BE2C (cell line): ENCODE results near the gene DUSP22.

ENCODE experiments used
- DNase-seq: peaks from one replicate; pipeline ENCODE4 v3.0.0-alpha.2; 2020
- H3K27me3 ChIP-seq: fragments of 250-450 bp; sonication (Bioruptor Pico); 2 replicates; pipeline ENCODE4 v1.5.1; 2020; ENCODE audit warnings: mild to moderate bottlenecking
- H3K36me3 ChIP-seq: fragments of 250-450 bp; sonication (Bioruptor Pico); 2 replicates; pipeline ENCODE4 v1.5.1; 2020; ENCODE audit warnings: mild to moderate bottlenecking
- H3K4me1 ChIP-seq: fragments of 250-450 bp; sonication (Bioruptor Pico); 2 replicates; pipeline ENCODE4 v1.5.1; 2020
- H3K4me3 ChIP-seq: 2 replicates; pipeline ENCODE4 v1.5.1; 2011; ENCODE audit warnings: low read depth, low read length
- H3K9me3 ChIP-seq: fragments of 250-450 bp; sonication (Bioruptor Pico); 2 replicates; pipeline ENCODE4 v1.5.1; 2020
- TF ChIP-seq, protein P1 (sequence below): IDR thresholded peaks from 2 replicates; pipeline ENCODE4 v1.5.1; 2012; ENCODE audit warnings: mild to moderate bottlenecking, low read depth, low read length

The DUSP22 gene

DNA sequence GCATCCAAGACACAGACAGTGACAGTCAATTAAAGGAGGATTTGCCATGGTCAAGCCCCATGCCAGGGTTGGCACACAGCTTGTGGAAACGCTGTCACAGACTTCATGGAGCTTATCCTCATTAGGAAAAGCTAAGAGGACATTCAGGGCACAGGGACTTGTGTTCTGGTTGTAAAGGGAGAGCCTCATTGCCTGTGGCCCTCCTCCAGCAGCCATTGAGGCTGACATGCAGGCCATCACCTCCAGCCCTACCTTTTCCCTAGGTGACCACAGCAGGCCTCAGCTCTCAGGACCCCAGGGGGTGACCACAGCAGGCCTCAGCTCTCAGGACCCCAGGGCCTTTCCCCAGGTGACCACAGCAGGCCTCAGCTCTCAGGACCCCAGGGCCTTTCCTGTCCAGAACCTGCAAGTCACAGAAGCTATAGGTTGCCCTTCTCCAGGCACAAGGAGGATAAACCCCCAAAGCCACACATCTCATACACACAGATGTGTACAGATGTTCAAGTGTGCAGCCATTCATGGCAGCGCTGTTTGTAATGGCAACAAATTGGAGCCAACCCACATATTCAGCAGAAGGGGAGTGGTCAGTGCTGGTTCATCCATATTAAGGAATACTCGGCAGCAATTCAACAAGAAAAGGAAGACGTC is 26.1 kb downstream of the DUSP22 start:
- Histone ChIP-seq H3K36me3 (no peaks in the 10 kb centered on the region), H3K4me3 (no peak overlapping the region), H3K27me3 (no peaks in the 10 kb centered on the region), H3K9me3 (peaks cover 6% of the 10 kb centered on the region), H3K4me1 (no peaks in the 10 kb centered on the region)
- TF ChIP-seq, protein P1, sequence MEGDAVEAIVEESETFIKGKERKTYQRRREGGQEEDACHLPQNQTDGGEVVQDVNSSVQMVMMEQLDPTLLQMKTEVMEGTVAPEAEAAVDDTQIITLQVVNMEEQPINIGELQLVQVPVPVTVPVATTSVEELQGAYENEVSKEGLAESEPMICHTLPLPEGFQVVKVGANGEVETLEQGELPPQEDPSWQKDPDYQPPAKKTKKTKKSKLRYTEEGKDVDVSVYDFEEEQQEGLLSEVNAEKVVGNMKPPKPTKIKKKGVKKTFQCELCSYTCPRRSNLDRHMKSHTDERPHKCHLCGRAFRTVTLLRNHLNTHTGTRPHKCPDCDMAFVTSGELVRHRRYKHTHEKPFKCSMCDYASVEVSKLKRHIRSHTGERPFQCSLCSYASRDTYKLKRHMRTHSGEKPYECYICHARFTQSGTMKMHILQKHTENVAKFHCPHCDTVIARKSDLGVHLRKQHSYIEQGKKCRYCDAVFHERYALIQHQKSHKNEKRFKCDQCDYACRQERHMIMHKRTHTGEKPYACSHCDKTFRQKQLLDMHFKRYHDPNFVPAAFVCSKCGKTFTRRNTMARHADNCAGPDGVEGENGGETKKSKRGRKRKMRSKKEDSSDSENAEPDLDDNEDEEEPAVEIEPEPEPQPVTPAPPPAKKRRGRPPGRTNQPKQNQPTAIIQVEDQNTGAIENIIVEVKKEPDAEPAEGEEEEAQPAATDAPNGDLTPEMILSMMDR, result no peak
- no peak for DNase-seq

DNA sequence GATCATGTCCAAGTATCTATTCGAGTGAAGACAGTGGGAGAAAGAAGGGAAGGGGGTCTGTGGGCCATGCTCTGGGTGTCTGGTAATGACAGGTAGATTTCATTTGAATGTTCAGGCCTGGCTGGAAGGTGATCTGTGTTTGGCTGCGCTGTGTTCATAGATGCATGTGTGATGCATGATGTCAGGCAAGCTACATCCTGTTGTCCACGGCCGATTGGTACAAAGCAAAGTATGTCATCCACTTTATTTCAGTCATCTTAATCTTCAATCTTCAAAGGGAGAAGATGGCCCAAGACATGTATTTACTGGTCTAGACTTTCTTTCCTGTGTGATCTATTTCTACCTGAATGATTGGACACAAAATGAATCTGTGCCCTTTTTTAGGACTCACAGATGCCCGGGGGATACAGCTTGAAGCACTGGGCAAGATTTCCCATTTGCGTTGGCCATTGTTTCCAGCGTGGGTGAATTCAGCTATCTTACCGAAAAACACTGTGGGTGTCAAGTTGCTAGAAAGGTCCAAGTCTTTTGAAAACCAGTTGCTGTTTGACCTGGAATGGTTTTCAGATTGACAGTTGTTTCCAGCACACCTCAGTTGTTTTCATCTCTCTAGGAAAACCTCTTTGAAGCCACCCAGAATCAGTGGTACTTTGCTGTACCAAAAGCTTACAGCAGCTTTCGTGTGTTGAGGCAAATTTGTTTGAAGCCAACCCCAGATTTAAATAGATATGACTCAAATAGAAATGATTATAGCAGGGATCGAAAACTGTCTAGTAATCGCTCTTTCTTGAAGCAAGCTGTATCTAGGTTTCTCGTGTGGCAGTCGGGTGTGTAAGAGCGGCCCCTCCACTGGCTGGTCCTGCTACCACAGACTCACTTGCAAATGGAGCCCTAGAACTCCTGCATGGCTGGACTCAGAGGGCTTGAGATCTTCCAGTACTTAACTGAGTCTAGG is 27.2 kb downstream of the DUSP22 start:
- no peaks in the 10 kb centered on the region for H3K36me3 ChIP-seq
- DNase-seq, result no peak
- peaks cover 6% of the 10 kb centered on the region for H3K9me3 ChIP-seq
- no peaks in the 10 kb centered on the region for H3K27me3 ChIP-seq
- TF ChIP-seq, protein P1, result no peak
- H3K4me3 ChIP-seq, result no peak overlapping the region
- H3K4me1 ChIP-seq, result no peaks in the 10 kb centered on the region

DNA sequence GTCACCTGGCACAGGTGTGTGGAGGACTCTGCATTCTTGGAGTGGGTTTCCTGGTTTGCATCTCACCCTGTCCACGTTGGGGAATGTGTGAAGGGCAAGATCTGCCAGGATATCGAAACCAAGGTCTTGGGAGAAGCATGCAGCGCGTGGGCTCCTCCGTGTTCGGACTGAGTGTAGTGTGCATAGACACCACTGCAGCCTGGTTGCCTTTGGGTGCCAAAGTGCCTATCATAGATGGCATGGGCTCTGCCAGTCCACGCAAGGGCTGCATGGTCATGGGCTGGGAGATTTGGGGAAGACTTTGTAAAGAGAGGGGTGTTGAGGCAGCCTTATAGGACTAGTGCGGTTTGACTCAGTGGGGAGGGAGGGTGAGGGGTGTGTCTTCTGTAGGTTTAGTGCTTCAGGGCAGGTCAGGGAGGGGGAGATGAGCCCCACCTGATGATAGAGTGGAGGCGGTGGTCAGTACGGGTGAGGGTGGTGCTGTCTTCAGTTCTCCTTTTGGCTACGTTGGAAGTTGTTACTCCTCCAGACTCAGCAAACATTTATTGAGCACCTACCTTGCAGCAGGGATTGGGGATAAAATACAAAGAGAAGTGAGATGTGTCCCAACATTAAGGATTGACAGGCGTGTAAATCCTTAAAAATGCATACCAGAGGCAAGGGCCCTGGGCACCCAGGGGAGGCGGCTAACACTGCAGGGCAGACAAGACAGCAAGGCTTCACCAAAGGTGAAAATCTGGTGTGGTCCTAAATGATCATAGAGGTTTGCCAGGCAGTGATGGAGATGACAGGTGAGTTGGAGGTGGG is 28.3 kb downstream of the DUSP22 start:
- no peaks in the 10 kb centered on the region for H3K4me1 ChIP-seq
- H3K4me3 ChIP-seq, result no peak overlapping the region
- TF ChIP-seq, protein P1, result no peak

DNA sequence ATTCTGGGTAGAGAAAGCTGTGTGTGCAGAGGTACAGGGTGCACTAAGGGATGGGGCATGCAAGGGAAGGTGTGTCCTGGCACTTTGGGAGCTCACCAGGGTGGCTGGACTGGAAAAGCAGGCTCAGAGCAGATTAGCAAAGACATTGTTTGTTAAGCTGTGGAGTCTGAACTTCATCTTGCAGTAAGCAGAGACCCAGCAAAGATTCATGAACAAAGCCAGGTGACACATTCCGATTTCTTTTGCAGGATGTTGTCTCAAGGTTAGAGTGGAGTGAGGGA is 28.8 kb downstream of the DUSP22 start:
- TF ChIP-seq, protein P1, result no peak
- no peaks in the 10 kb centered on the region for H3K4me1 ChIP-seq

More for the DNA sequence above, 28.3 kb downstream of the DUSP22 start:
- no peak for DNase-seq
- H3K9me3 ChIP-seq, result peaks cover 6% of the 10 kb centered on the region
- H3K36me3 ChIP-seq, result no peaks in the 10 kb centered on the region
- no peaks in the 10 kb centered on the region for H3K27me3 ChIP-seq

DNA sequence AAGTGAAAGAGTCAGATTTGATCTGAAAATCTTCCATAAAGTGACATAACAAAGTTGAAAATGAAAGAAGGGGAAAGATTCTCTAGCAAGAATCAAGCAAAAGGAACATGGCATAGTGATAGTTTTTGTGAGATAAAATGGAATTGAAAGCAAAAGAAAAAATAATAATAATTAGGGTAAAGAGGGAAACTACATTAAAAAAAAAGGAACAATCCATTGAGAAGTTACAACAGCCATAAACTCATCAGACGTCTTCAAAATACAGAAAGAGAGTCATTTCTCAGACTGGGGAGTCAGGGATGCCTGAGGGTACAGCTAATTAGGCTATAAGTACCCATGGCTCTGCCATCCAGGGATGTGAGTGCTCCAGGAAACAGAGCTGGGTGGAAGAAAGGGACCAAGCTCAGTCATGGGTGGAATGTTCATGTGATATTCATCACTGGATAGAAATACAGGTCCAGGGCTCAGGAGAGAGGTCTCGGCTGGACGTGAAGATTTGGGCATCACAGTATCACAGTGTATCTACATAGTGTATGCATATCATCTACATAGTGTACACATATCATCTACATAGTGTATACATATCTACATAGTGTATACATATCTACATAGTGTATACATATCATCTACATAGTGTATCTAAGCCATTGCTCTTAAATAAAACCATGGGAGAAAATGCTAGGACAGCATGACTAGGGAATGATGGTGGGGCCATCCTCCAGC is 29.4 kb downstream of the DUSP22 start:
- no peak overlapping the region for H3K4me3 ChIP-seq
- H3K9me3 ChIP-seq, result peaks cover 8% of the 10 kb centered on the region
- no peaks in the 10 kb centered on the region for H3K4me1 ChIP-seq
- no peaks in the 10 kb centered on the region for H3K36me3 ChIP-seq
- TF ChIP-seq, protein P1, result no peak
- H3K27me3 ChIP-seq, result no peaks in the 10 kb centered on the region
- DNase-seq, result no peak

More for the DNA sequence above, 28.8 kb downstream of the DUSP22 start:
- DNase-seq, result no peak
- peaks cover 6% of the 10 kb centered on the region for H3K9me3 ChIP-seq
- H3K4me3 ChIP-seq, result no peak overlapping the region
- H3K36me3 ChIP-seq, result no peaks in the 10 kb centered on the region
- no peaks in the 10 kb centered on the region for H3K27me3 ChIP-seq
